Lower lobe of right lung (tissue), 2 donors: ENCODE data around the gene MDM1. TPM values are rescaled to one million over a fixed set of nuclear protein-coding genes. Genes with fewer than 3 reads are reported as not detected.

Experiments used
- ATAC-seq, 2 donors: fragments of 200-7000 bp; cut with Tn5 transposase; one replicate each; pipeline ENCODE4 v1.9.1; 2020 to 2022; ENCODE audit warnings: mild to moderate bottlenecking in 2 of 2, moderate library complexity in 2 of 2
- DNase-seq: peaks from one replicate; pipeline ENCODE4 v3.0.0-alpha.2; 2020
- H3K27ac ChIP-seq: fragments of 200-600 bp; one replicate; pipeline ENCODE4 v1.8.0; 2022
- H3K27me3 ChIP-seq: fragments of 200-600 bp; one replicate; pipeline ENCODE4 v1.8.0; 2022; ENCODE audit warnings: low read depth
- H3K36me3 ChIP-seq: fragments of 200-600 bp; one replicate; pipeline ENCODE4 v1.8.0; 2022; ENCODE audit warnings: mild to moderate bottlenecking
- H3K4me1 ChIP-seq: fragments of 200-600 bp; one replicate; pipeline ENCODE4 v1.8.0; 2022
- H3K4me3 ChIP-seq: fragments of 200-600 bp; one replicate; pipeline ENCODE4 v1.8.0; 2022; ENCODE audit warnings: mild to moderate bottlenecking
- H3K9me3 ChIP-seq: fragments of 200-600 bp; one replicate; pipeline ENCODE4 v1.8.0; 2022
- intact Hi-C: fragments of 100-400 bp; cut with DNase I; formaldehyde crosslinking; loops from one replicate; pipeline ENCODE4 v1.11.0; 2022
- total RNA-seq: library from RNA; stranded (reverse); fragmentation: NEBNext Ultra II Directional; extraction: Animal tissue kit (Norgen Biotek cat#: 25700); gene quantifications from one replicate; pipeline ENCODE4 v1.2.1, GENCODE V29; 2021
- TF ChIP-seq, protein P1 (sequence below): fragments of 200-600 bp; IDR thresholded peaks from one replicate; pipeline ENCODE4 v1.8.0; 2022; ENCODE audit warnings: antibody characterized with exemption, mild to moderate bottlenecking
- donor health status: DM: no; HTN: yes; CAD: no; lungs with severe emphysema.

The MDM1 gene
- total RNA-seq, 1 donor from 2014 or later: 13.8 TPM

DNA sequence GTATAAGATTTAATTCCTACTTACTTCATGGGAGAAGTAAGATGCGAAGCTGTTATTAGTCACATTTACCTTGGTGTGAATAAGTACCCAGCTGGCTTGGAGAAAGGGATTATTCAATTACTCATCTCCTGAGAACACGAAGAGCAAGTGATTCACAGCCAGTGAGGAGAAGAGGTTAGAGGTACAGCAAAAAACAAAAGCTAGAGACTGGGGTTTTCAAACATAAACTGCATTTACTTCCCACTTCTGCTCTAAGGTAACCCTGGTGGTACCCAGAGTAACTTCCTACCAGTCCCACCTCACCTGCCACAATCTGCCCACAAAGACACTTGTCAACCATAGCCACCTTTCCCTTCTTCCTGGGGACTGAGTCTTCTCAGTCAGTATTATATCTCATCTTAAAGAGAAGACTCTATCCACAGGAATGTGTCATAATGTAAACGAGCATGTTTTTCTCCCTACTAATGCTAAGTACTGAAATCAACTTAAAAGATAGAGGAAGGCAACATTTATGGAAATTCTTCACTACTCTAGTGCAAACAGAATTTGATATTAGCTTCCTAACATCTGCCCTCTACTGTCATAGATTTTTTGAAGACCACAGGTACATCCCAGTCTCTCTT is 72.7 kb downstream of the MDM1 start:
- Histone ChIP-seq H3K27me3 (no peaks in the 10 kb centered on the region), H3K4me3 (no peak overlapping the region), H3K27ac (no peak overlapping the region), H3K36me3 (no peaks in the 10 kb centered on the region), H3K4me1 (no peaks in the 10 kb centered on the region), H3K9me3 (no peaks in the 10 kb centered on the region)
- TF ChIP-seq, protein P1, sequence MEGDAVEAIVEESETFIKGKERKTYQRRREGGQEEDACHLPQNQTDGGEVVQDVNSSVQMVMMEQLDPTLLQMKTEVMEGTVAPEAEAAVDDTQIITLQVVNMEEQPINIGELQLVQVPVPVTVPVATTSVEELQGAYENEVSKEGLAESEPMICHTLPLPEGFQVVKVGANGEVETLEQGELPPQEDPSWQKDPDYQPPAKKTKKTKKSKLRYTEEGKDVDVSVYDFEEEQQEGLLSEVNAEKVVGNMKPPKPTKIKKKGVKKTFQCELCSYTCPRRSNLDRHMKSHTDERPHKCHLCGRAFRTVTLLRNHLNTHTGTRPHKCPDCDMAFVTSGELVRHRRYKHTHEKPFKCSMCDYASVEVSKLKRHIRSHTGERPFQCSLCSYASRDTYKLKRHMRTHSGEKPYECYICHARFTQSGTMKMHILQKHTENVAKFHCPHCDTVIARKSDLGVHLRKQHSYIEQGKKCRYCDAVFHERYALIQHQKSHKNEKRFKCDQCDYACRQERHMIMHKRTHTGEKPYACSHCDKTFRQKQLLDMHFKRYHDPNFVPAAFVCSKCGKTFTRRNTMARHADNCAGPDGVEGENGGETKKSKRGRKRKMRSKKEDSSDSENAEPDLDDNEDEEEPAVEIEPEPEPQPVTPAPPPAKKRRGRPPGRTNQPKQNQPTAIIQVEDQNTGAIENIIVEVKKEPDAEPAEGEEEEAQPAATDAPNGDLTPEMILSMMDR: no peak
- intact Hi-C loops: no loop called here
- ATAC-seq: no peak
- DNase-seq: no peak

DNA sequence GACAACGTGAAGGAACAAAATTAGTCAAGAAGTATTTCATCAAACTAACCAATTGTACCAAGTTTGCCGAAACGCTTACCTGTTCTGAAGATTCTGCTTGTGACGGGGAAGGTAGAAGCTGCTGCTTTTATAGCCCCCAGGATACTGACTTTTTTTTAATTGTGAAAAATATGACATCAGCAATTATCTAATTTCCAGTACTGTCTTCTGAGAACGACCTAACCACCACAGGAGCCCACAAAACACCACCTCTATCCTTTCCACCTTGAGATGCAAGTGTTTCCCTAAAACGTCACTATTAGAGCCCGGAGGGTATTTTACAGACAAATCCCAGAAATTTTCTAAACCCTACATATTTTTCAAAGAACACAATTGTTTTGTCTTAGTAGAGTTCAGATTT is 78.7 kb downstream of the MDM1 start, which contains the start of gene IL22:
Gene IL22 (minus strand): TSS at position 101 of the 400 bp plus-strand sequence. CDS start 156 bp downstream, outside the sequence.
- no peak within 1 kb of the TSS for H3K4me3 ChIP-seq
- H3K9me3 ChIP-seq: no peaks in the 10 kb centered on the region
- TF ChIP-seq, protein P1: no peak
- ATAC-seq (no peak), DNase-seq (no peak)
- no peak within 1 kb of the TSS for H3K27ac ChIP-seq
- no peaks in the 10 kb centered on the region for H3K4me1 ChIP-seq
- H3K36me3 ChIP-seq: no peaks in the 10 kb centered on the region
- no peaks in the 10 kb centered on the region for H3K27me3 ChIP-seq
- intact Hi-C loops: no loop called here

DNA sequence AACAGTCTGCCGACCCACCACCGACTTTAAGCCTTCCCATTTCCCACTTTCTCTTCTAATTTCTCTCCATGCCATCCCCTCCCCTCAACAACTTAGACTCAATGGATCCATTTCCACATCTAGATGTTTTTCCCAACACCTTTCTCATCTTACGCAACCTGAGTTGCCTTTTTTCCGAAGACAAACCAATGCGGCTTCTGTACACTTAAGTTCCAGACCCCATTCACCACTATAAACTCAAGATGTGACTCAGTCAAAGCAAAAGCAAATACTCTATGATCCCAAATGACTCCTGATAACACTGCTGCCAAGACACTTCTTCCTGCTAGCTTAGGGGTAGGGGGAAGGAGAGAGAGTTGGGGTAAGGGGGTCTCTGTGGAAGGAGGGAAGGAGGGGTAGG is 80.1 kb downstream of the MDM1 start:
- ATAC-seq: no peak
- TF ChIP-seq, protein P1: no peak
- Histone ChIP-seq H3K27me3 (no peaks in the 10 kb centered on the region), H3K36me3 (no peaks in the 10 kb centered on the region), H3K9me3 (no peaks in the 10 kb centered on the region), H3K27ac (no peak overlapping the region), H3K4me1 (no peaks in the 10 kb centered on the region), H3K4me3 (no peak overlapping the region)
- intact Hi-C loops: no loop called here
- DNase-seq: no peak

DNA sequence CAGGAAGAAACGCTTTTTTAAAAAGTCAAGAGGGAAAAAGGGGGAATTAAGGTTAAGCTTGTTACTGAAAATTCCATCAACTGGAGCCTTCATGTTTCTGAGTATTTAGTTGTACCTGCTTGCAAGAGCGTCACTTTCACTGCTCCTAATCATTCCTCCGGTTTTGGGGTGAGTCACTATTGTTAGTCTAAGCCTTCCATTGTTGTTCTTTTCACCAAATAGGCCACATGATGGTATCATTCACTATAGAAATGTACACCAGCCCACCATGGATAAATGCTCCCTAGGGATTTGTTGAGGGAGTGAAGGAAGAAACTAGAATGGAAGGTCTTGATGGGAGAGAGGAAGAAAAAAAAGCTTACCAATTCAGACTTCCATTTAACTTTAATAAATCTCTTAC is 81.7 kb downstream of the MDM1 start:
- intact Hi-C loops: no loop called here
- Histone ChIP-seq H3K27me3 (no peaks in the 10 kb centered on the region), H3K27ac (no peak overlapping the region), H3K36me3 (no peaks in the 10 kb centered on the region), H3K4me3 (no peak overlapping the region), H3K9me3 (no peaks in the 10 kb centered on the region), H3K4me1 (no peaks in the 10 kb centered on the region)
- no peak for ATAC-seq
- no peak for DNase-seq
- TF ChIP-seq, protein P1: no peak

DNA sequence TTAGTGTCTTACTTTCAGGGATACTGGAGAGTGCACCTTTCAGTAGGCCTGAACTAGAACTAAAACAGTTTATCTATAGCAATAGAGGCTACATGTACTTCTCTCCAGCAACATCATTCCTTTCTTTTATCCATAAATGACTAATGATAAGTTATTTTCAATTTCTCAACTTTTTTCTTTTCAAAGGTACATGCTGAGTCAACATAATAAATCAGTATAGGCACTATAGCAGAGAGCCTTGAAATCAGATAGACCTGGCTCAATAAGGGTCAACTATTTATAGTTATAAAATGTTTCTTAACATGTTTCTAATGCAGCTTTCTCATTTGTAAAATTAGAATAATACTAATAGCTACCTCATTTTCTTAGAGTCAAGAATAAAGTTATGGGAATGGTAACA is 84.4 kb downstream of the MDM1 start:
- Histone ChIP-seq H3K9me3 (no peaks in the 10 kb centered on the region), H3K4me1 (no peaks in the 10 kb centered on the region), H3K36me3 (no peaks in the 10 kb centered on the region), H3K27me3 (no peaks in the 10 kb centered on the region), H3K27ac (no peak overlapping the region), H3K4me3 (no peak overlapping the region)
- intact Hi-C loops: no loop called here
- TF ChIP-seq, protein P1: no peak
- no peak for DNase-seq
- no peak for ATAC-seq
